HepG2 (cell line): ENCODE results near the gene CMTM2. TPM values are rescaled to one million over a fixed set of nuclear protein-coding genes. Genes with fewer than 3 reads are reported as not detected.
A peak's percentile ranks its signal among the peaks of the same experiment; 100 is the strongest.

Experiments
- ARID5B ChIP-seq: IDR thresholded peaks from 2 replicates; pipeline ENCODE4 v1.4.0; 2020; ENCODE audit warnings: mild to moderate bottlenecking, missing genetic modification reagents
- ETV6 ChIP-seq: sonication (generic); formaldehyde crosslinking; conservative IDR thresholded peaks from 2 replicates; pipeline ENCODE4 v1.4.0; 2020; ENCODE audit warnings: missing genetic modification reagents
- FIP1L1 ChIP-seq: fragments of 200-400 bp; formaldehyde crosslinking; IDR thresholded peaks from 2 replicates; pipeline ENCODE4 v1.6.1; 2018; ENCODE audit warnings: low read depth, mild to moderate bottlenecking, low read length, moderate library complexity, borderline replicate concordance; ENCODE audit not compliant: insufficient read depth
- GFI1 ChIP-seq: sonication (generic); formaldehyde crosslinking; IDR thresholded peaks from 2 replicates; pipeline ENCODE4 v1.5.0; 2020; ENCODE audit warnings: missing genetic modification reagents, mild to moderate bottlenecking, borderline replicate concordance
- HOMEZ ChIP-seq: IDR thresholded peaks from 2 replicates; pipeline ENCODE4 v1.6.1; 2016; ENCODE audit warnings: low read depth
- MAF1 ChIP-seq: sonication (generic); formaldehyde crosslinking; IDR thresholded peaks from 2 replicates; pipeline ENCODE4 v1.5.0; 2020; ENCODE audit warnings: missing genetic modification reagents, borderline replicate concordance
- NAIF1 ChIP-seq: sonication (generic); formaldehyde crosslinking; IDR thresholded peaks from 2 replicates; pipeline ENCODE4 v1.5.0; 2020; ENCODE audit warnings: mild to moderate bottlenecking, missing genetic modification reagents, borderline replicate concordance
- NR2C2 ChIP-seq: sonication (generic); formaldehyde crosslinking; IDR thresholded peaks from 2 replicates; pipeline ENCODE4 v1.4.0; 2020; ENCODE audit warnings: missing genetic modification reagents, mild to moderate bottlenecking, moderate library complexity, borderline replicate concordance
- PAWR ChIP-seq: sonication (generic); formaldehyde crosslinking; IDR thresholded peaks from 2 replicates; pipeline ENCODE4 v1.4.0; 2020; ENCODE audit warnings: missing genetic modification reagents, mild to moderate bottlenecking, borderline replicate concordance
- SMYD3 ChIP-seq: sonication (generic); formaldehyde crosslinking; IDR thresholded peaks from 2 replicates; pipeline ENCODE4 v1.8.1; 2023; ENCODE audit warnings: mild to moderate bottlenecking, missing genetic modification reagents
- TBL1XR1 ChIP-seq: fragments of 150-350 bp; IDR thresholded peaks from 2 replicates; pipeline ENCODE4 v1.6.1; 2014; ENCODE audit warnings: borderline replicate concordance, low read length; ENCODE audit not compliant: partially characterized antibody
- TSC22D2 ChIP-seq: sonication (generic); formaldehyde crosslinking; IDR thresholded peaks from 2 replicates; pipeline ENCODE4 v1.5.1; 2020; ENCODE audit warnings: missing genetic modification reagents, mild to moderate bottlenecking, borderline replicate concordance
- YY1 ChIP-seq: IDR thresholded peaks from 2 replicates; pipeline ENCODE4 v1.6.1; 2011; ENCODE audit warnings: low read length, low read depth, moderate library complexity, mild to moderate bottlenecking; ENCODE audit not compliant: insufficient read depth, insufficient replicate concordance
- ZFP62 ChIP-seq: sonication (generic); formaldehyde crosslinking; IDR thresholded peaks from 2 replicates; pipeline ENCODE4 v1.4.0; 2020; ENCODE audit warnings: missing genetic modification reagents
- ZNF33B ChIP-seq: sonication (generic); formaldehyde crosslinking; IDR thresholded peaks from 2 replicates; pipeline ENCODE4 v1.5.1; 2020; ENCODE audit warnings: mild to moderate bottlenecking, missing genetic modification reagents
- ZNF354B ChIP-seq: sonication (generic); formaldehyde crosslinking; IDR thresholded peaks from 2 replicates; pipeline ENCODE4 v1.8.0; 2022; ENCODE audit warnings: mild to moderate bottlenecking, missing genetic modification reagents
- ZNF768 ChIP-seq: sonication (generic); formaldehyde crosslinking; IDR thresholded peaks from 2 replicates; pipeline ENCODE4 v1.4.0; 2020; ENCODE audit warnings: missing genetic modification reagents
- ZSCAN29 ChIP-seq: sonication (generic); formaldehyde crosslinking; conservative IDR thresholded peaks from 2 replicates; pipeline ENCODE4 v1.4.0; 2020; ENCODE audit warnings: mild to moderate bottlenecking, missing genetic modification reagents
- polyA plus RNA-seq, 8 experiments: library from polyadenylated mRNA; depleted of rRNA in 3 of 8; stranded (reverse) in 7 of 8; unstranded in 1 of 8; fragments of >200 nt; fragmentation: Illumina TruSeq in 4 of 8; extraction: Trizol in 4 of 8; gene quantifications; 2 replicates each; pipeline versions ENCODE4 v1.2.1 to v1.2.3, GENCODE V29; 2011 to 2016; ENCODE audit warnings: low read depth in 4 of 8, missing spikeins in 1 of 8, mixed read lengths in 1 of 8; ENCODE audit not compliant: insufficient read depth in 1 of 8
- total RNA-seq, 5 experiments: library from RNA; depleted of rRNA; stranded (reverse); fragments of >200 nt; fragmentation: Illumina TruSeq; extraction: Trizol; gene quantifications; 2 replicates each; pipeline ENCODE4 v1.2.3, GENCODE V29; 2016; ENCODE audit warnings: low read depth in 1 of 5
- TF ChIP-seq, protein P1 (sequence below): sonication (generic); formaldehyde crosslinking; IDR thresholded peaks from 2 replicates; pipeline ENCODE4 v1.5.0; 2020; ENCODE audit warnings: missing genetic modification reagents, mild to moderate bottlenecking, borderline replicate concordance
- TF ChIP-seq, protein P2 (sequence below): sonication (generic); formaldehyde crosslinking; IDR thresholded peaks from 2 replicates; pipeline ENCODE4 v1.4.0; 2020; ENCODE audit warnings: mild to moderate bottlenecking, missing genetic modification reagents
- TF ChIP-seq, protein P3 (sequence below): sonication (generic); formaldehyde crosslinking; IDR thresholded peaks from 2 replicates; pipeline ENCODE4 v1.4.0; 2020; ENCODE audit warnings: low read depth, mild to moderate bottlenecking, missing genetic modification reagents

Gene CMTM2
- total and polyA plus RNA-seq, 2 of the 13 experiments (the other 11 are each of a cell fraction or from before 2014, with no cell fraction given): not detected

GRCh38 chr16:66604376-66605176, 25.3 kb downstream of the CMTM2 start, which contains the start of gene CMTM3 (continued):
- no peak for TF ChIP-seq ARID5B (CRISPR knock-in tag)
- no peak for TF ChIP-seq MAF1 (CRISPR knock-in tag)
- no peak for TF ChIP-seq TSC22D2 (CRISPR knock-in tag)
- no peak for TF ChIP-seq ZSCAN29 (CRISPR knock-in tag)
- no peak for TF ChIP-seq NAIF1 (CRISPR knock-in tag)
- TF ChIP-seq FIP1L1: no peak
- TF ChIP-seq YY1: no peak
- no peak for TF ChIP-seq ZFP62 (CRISPR knock-in tag)
- TF ChIP-seq, protein P1, sequence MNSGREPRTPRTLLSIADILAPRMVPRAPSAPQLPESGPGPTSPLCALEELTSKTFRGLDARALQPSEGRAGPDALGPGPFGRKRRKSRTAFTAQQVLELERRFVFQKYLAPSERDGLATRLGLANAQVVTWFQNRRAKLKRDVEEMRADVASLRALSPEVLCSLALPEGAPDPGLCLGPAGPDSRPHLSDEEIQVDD (CRISPR knock-in tag): no peak
- no peak for TF ChIP-seq TBL1XR1
- no peak for TF ChIP-seq ZNF768 (CRISPR knock-in tag)
- 0 out of 2 replicates have a peak, but pooled peaks have one; percentile 27 for TF ChIP-seq ETV6
- TF ChIP-seq, protein P2, sequence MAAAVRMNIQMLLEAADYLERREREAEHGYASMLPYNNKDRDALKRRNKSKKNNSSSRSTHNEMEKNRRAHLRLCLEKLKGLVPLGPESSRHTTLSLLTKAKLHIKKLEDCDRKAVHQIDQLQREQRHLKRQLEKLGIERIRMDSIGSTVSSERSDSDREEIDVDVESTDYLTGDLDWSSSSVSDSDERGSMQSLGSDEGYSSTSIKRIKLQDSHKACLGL: peak; percentile 21; the same call in 1 of the 2 replicates
- no peak for TF ChIP-seq SMYD3
- TF ChIP-seq, protein P3, sequence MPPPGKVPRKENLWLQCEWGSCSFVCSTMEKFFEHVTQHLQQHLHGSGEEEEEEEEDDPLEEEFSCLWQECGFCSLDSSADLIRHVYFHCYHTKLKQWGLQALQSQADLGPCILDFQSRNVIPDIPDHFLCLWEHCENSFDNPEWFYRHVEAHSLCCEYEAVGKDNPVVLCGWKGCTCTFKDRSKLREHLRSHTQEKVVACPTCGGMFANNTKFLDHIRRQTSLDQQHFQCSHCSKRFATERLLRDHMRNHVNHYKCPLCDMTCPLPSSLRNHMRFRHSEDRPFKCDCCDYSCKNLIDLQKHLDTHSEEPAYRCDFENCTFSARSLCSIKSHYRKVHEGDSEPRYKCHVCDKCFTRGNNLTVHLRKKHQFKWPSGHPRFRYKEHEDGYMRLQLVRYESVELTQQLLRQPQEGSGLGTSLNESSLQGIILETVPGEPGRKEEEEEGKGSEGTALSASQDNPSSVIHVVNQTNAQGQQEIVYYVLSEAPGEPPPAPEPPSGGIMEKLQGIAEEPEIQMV (CRISPR knock-in tag): no peak
- TF ChIP-seq ZNF33B (CRISPR knock-in tag): peak; percentile 67; the same call in 1 of the 2 replicates
- TF ChIP-seq ZNF354B: no peak
- TF ChIP-seq NR2C2 (CRISPR knock-in tag): 0 out of 2 replicates have a peak, but pooled peaks have one; percentile 23
- no peak for TF ChIP-seq HOMEZ
- no peak; the same call in 1 of the 2 replicates for TF ChIP-seq GFI1 (CRISPR knock-in tag)
- TF ChIP-seq PAWR (CRISPR knock-in tag): no peak
